Measurements from ENCODE around the gene ETV3L. TPM values are rescaled to one million over a fixed set of nuclear protein-coding genes. Genes with fewer than 3 reads are reported as not detected.
"Not testable (repeated sequence)": the region's sequence is repeated elsewhere in the genome, so short reads cannot be mapped to it uniquely, and the experiment has no call there.

ETV3L gene
- polyA plus RNA-seq, 1 donor: not detected

DNA sequence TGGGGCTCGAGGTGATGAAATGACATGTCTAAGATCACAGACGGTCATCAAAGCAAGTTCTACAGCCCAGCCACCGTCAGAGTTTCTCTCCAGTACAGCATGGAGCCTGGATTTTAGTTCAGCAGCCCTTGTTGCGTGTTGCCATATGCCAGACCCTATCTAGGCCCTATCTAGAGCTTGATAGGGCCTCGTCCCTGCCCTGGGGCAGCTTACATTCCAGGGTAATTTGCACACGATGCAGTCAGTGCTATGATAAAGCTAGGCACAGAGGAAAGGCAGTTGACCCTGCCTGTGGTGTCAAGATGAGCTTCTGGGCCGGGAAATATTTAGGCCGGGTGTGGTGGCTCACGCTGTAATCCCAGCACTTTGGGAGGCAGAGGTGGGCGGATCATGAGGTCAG lies 18.9 kb downstream of the ETV3L start:
- no peak for DNase-seq (ENCODE audit: low read depth)

DNA sequence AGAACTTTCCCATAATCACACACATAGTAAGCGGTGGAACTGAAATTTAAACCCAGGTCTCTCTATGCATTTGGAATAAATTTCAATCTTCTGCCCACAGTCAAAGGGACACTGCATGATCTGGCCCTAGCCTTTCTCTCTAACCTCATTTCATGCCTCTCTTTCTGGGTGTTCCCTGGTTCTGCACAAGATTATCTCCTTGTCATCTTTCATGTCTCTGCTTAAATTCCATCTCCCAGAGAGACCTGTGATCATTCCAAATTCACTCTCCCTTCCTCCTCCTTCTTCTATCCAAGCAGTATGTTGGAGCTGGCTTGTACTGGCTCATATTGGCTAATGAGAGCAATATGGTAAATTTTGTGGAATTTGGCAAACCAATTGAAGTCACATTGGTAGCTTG lies 22.2 kb downstream of the ETV3L start:
- DNase-seq (ENCODE audit: low read depth): no peak

DNA sequence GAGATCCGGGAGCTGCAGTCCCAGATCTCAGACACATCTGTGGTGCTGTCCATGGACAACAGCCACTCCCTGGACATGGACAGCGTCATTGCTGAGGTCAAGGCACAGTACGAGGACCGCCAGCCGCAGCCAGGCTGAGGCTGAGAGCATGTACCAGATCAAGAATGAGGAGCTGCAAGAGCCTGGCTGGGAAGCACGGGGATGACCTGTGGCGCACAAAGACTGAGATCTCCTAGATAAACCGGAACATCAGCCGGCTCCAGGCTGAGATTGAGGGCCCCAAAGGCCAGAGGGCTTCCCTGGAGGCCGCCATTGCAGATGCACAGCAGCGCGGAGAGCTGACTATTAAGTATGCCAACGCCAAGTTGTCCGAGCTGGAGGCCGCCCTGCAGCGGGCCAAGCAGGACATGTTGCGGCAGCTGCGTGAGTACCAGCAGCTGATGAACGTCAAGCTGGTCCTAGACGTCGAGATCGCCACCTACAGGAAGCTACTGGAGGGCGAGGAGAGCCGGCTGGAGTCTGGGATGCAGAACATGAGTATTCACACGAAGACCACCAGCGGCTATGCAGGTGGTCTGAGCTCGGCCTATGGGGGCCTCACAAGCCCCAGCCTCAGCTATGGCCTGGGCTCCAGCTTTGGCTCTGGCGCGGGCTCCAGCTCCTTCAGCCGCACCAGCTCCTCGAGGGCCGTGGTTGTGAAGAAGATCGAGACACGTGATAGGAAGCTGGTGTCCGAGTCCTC lies 25.5 kb downstream of the ETV3L start:
- DNase-seq (ENCODE audit: low read depth): peak; percentile 34

DNA sequence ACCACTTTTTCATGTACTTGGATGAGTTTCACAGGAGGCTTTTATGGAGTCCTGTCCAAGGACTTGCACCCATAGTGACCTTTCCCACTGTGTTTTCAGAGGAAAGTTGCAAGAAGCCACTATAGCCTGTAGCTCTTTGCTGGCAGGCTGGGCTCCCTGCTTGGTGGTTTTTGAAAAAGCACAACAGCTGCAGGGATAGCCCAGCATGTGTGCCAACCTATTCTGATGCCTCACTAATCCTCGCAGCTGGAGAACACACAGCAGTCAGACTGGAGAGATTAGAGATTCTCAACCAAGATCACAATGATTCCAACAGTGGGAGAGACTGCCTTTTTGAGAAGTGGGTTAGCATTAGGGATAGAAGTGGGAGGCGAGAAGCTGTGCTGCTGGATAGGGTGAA lies 30.0 kb downstream of the ETV3L start:
- DNase-seq (ENCODE audit: low read depth): no peak

DNA sequence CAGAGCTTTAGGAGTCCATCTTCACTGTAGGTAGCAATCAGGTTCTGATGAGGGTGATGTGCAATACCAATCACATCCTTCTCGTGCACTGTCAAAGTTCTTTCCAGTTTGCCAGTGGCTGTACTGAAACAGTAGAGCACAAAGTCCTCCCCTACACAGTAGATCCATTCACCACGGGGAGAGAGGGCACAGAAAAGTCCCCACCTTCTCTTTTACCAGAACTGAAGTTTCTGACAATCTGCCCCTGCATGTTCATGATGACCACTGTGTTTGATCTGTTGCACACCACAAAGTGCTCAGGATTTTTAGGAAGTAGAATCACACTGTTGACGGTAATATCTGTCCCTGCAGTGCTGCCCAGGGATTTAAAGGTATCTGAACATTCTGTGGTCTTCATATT lies 40.4 kb downstream of the ETV3L start:
- not testable (repeated sequence) for DNase-seq (ENCODE audit: low read depth)

DNA sequence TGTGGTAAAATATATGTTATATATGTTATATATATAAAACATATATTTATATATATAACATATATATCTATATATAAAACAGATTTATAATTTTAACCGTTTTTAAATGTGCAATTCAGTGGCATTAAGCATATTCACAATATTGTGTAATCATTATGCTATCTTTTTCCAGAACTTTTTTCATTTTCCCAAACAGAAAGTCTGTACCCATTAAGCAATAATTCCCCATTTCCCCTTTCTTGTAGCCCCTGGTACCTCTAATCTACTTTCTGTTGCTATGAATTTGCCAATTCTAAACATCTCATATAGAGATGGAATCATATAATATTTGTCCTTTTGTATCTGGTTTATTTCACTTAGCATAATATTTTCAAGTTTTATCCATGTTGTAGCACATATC lies 43.3 kb downstream of the ETV3L start:
- DNase-seq (ENCODE audit: low read depth): no peak

DNA sequence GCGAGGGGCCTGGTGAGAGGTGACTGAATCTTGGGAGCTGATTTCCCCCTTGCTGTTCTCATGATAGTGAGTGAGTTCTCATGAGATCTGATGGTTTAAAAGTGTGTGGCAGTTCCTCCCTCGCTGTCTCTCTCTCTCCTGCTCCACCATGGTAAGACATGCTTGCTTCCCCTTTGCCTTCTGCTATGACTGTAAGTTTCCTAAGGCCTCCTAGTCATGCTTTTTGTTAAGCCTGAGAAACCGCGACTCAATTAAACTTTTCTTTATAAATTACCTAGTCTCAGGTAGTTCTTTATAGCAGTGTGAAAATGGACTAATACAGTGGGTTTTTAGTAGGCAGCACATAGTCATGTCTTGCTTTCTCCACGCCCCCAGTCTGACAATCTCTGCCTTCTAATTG lies 43.9 kb downstream of the ETV3L start:
- DNase-seq (ENCODE audit: low read depth): not testable (repeated sequence)

DNA sequence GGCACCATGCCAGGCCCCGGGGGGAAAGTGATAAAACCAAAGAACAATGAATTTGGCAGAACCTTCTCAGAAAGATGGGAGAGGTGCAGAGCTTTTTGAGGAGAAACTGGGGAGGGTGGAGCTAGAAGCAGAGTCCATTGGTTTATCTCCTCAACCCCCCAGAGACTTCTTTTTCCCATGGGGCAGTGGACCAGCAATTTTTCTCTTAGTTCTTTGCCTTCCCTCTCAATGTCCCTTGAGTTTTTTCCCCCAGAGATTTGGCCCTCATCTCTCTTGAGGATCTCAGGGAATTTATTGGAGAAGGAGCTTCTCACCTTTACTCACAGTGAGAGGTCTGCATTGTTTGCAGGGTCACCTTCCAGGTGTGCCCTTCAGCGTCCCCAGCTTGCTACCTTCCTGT lies 48.8 kb downstream of the ETV3L start:
- no peak for DNase-seq (ENCODE audit: low read depth)

DNA sequence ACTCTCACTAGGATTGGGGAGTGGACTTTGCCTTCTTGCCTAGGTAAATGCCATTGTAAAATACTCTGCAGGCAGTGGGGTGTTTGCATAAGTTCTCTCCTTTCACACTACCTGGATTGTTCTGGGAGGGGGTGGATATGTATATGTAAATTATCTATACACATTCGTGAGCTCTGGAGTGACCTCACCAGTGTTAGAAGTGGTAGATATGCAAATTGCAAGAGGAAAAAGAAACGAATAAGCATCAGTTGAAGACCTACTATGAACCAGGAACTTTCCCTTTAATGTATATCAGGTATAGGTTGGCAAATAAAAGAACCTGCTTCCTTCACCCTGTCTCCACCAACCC lies 52.6 kb downstream of the ETV3L start:
- DNase-seq (ENCODE audit: low read depth): no peak

DNA sequence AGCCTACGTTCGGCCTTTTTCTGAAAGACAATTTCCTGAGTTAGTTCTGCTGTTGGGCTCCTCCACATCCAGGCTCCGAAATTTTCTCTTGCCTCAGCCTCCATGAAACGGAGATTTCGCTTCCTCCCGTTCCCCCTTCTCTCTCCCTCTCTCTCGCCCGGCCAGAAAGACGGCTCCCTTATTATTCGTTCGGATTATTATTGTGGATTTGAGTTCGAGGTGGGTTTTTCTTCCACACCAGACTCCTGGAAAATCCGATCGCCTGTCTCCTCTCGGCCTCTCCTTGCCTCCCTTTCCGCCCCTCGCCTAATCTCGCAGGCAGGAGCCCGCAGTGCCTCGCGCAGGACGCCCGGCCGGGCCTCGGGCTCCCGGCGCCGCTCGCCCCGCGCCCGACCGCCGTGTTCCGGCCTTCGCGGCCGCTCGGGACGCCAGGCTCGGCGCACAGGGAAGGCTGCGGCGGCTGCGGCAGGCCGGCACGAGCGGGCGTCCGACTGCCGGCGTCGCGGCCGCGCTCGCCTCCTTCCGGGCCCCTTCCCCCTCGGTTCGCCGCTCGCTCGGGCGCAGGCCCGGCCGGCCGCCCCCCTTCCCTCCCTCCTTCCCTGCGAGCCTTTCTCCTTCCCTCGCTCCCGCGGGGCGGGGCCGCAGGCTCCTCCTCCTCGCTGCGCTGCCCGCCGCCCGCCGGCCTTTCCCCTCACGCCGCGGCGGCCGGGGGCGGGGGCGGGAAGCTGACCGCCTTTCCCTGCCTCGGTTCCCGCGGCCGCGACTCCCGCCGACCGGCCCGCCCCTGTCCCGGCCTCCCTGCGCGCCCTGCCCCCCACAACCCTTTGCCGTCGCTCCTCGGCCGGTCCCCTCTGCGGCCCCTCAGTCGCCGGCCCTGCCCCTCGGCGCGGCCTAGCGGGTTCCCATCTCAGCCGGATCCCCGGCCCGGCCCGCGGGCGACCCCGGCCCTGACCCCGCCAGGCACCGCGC lies 54.1 kb downstream of the ETV3L start, which contains the start of gene ARHGEF11:
Gene ARHGEF11 (minus strand): TSS at position 493 of the 969 bp plus-strand sequence. CDS start 1,412 bp downstream, outside the sequence.
- DNase-seq (ENCODE audit: low read depth): peak; percentile 80

DNA sequence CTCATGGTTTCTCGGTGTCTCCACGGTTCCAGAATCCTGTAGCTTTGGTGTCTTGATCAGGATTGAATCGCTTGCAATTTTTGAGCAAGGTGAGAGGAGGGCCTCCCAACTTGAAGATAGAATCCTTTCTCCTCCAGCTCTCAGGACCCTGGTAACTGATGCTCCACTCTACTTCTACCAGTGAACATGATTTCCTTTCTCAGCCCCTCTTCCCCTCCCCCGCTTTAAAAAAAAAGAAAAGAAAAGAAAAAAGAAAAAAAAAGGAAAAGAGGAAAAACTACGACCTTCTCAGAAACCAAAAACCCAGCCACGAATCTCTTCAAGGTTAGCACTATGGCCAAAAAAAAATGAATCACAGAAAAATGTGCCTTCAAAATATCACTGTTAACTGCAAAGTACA lies 55.3 kb downstream of the ETV3L start:
- no peak for DNase-seq (ENCODE audit: low read depth)

DNA sequence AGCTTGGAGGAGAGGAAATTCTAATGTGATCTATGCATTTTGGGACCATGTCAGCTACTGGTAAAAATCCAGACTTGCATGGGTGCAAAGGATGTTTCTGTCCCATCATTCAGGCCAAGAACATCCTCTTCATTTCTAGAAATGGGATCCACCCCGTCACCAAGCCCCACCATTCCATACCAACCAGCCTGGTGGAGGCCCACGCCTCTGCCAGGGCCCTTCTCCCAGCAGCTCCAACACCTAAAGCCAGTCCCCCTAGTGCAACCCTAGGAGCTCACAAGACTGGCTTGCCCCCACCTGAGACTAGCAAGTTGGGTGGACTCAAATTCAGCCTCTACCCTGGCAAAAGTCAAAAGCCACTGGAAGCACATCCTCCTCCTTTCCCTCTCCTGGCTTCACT lies 55.9 kb downstream of the ETV3L start:
- DNase-seq (ENCODE audit: low read depth): no peak

DNA sequence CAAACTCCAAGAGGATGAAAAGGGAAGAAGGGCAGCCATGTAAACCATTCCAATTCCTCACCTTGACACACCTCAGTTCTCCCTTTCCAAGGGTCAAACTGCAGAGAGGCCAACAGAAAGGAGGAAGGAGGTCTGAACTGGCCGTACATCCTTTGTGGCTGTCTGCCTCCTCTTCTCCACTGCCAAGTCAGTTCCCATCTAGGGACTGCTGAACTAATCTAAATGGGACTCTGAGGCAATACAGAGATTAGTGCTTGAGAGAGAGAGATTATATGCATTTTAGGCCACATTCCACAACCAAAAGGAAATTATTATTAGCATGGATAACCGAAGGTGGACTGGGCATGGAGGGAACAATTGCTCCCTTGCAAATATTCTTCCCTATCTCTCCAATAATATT lies 56.8 kb downstream of the ETV3L start:
- no peak for DNase-seq (ENCODE audit: low read depth)

Other genes starting within 250 kb of the ETV3L start
- gene INSRR, start 240.7 kb downstream of the ETV3L start, polyA plus RNA-seq (ENCODE audit: insufficient read length): 0.70 TPM
- gene NTRK1, start 238.9 kb downstream of the ETV3L start, polyA plus RNA-seq (ENCODE audit: insufficient read length): 0.37 TPM
- gene PEAR1, start 206.1 kb downstream of the ETV3L start, polyA plus RNA-seq (ENCODE audit: insufficient read length): 21.1 TPM
- 1.2 TPM for gene LRRC71, start 179.2 kb downstream of the ETV3L start, polyA plus RNA-seq (ENCODE audit: insufficient read length)
- gene ARHGEF11, start 54.1 kb downstream of the ETV3L start, polyA plus RNA-seq (ENCODE audit: insufficient read length): 20.0 TPM
- 13.7 TPM for gene ETV3, start 38.6 kb upstream of the ETV3L start, polyA plus RNA-seq (ENCODE audit: insufficient read length)

All from forelimb muscle (tissue), 1 donor.